Measurements from ENCODE around the gene TXNDC17.

Gene TXNDC17

DNA sequence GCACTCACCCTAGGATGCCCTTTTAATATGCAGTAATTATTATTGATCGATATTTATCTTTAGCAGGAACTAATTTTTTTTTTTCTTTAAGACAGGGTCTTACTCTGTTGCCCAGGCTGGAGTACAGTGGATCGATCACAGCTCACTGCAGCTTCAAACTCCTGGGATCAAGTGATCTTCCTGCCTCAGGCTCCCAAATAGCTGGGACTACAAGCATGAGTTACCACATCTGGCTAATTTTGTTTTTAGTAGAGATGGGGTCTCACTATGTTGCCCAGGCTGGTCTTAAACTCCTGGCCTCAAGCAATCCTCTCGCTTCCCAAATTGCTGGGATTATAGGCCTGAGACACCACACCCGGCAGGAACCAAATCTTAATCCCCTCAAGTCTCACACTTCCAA, 29.6 kb upstream of the TXNDC17 start:
- H3K4me3 ChIP-seq (ENCODE audit: low read depth, low read length): no peak overlapping the region
- TF ChIP-seq, protein P1, sequence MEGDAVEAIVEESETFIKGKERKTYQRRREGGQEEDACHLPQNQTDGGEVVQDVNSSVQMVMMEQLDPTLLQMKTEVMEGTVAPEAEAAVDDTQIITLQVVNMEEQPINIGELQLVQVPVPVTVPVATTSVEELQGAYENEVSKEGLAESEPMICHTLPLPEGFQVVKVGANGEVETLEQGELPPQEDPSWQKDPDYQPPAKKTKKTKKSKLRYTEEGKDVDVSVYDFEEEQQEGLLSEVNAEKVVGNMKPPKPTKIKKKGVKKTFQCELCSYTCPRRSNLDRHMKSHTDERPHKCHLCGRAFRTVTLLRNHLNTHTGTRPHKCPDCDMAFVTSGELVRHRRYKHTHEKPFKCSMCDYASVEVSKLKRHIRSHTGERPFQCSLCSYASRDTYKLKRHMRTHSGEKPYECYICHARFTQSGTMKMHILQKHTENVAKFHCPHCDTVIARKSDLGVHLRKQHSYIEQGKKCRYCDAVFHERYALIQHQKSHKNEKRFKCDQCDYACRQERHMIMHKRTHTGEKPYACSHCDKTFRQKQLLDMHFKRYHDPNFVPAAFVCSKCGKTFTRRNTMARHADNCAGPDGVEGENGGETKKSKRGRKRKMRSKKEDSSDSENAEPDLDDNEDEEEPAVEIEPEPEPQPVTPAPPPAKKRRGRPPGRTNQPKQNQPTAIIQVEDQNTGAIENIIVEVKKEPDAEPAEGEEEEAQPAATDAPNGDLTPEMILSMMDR (IDR thresholded peaks at IDR 0.05; ENCODE audit: insufficient read depth, low read depth, low read length, missing control alignments): no peak
- DNase-seq (ENCODE audit: low read depth): no peak

DNA sequence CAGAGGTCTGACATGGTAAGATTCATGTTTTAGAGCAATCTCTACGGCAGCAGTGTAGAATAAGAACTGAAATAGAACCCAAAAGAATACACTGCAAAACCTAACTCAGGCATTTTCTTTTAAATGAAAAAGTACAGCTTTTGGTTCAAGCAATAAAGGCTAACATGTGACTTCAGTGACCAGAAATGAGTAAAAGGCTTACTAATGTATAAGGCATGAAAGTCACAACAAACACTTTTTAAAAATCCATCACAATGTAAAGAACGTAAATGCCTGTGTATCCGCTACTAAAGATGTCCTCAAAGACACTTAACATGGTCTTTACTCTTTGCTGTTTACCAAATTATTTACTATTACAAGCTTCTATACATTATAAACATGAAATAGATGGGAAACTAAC, 16.9 kb upstream of the TXNDC17 start:
- no peak overlapping the region for H3K4me3 ChIP-seq (ENCODE audit: low read depth, low read length)
- DNase-seq (ENCODE audit: low read depth): no peak
- TF ChIP-seq, protein P1 (IDR thresholded peaks at IDR 0.05; ENCODE audit: insufficient read depth, low read depth, low read length, missing control alignments): no peak

DNA sequence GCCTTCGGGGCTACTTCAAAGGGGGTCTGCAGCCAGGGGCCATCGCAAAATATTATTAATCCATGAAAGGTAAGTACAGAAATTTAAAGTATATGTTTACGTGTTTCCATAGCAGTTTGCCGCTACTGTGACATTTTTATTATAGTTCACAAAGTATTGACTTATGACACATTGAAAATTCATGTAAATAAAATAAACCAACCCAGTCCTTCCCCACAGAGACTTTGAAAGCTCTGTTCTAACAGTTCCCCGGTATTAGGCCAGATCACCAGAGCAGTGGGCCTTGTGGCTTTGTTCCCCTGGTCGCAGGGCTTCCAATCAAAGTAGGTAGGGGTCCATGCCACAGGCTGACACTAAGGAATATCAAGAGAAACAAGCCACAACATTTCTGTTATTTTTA, 14.2 kb upstream of the TXNDC17 start:
- TF ChIP-seq, protein P1 (IDR thresholded peaks at IDR 0.05; ENCODE audit: insufficient read depth, low read depth, low read length, missing control alignments): no peak
- H3K4me3 ChIP-seq (ENCODE audit: low read depth, low read length): no peak overlapping the region
- DNase-seq (ENCODE audit: low read depth): no peak

DNA sequence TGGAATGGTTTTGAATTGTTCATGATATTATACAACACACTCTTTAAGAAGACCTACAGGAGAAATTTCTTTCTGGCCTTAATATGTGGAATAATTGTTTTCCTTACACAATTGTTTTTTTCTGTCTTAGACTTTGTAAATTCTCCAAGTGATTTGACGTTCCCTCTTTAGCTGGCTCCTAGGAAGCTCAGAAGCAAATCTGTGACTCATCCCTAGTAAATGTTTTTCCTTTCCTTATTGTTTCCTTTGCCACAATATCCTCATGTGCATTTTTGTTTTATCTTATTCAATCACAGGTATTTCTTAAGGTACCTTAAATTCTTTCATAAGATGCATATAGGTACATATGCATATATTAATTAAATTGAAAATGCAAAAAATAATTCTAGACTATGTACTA, 13.8 kb upstream of the TXNDC17 start:
- no peak overlapping the region for H3K4me3 ChIP-seq (ENCODE audit: low read depth, low read length)
- TF ChIP-seq, protein P1 (IDR thresholded peaks at IDR 0.05; ENCODE audit: insufficient read depth, low read depth, low read length, missing control alignments): no peak
- no peak for DNase-seq (ENCODE audit: low read depth)

DNA sequence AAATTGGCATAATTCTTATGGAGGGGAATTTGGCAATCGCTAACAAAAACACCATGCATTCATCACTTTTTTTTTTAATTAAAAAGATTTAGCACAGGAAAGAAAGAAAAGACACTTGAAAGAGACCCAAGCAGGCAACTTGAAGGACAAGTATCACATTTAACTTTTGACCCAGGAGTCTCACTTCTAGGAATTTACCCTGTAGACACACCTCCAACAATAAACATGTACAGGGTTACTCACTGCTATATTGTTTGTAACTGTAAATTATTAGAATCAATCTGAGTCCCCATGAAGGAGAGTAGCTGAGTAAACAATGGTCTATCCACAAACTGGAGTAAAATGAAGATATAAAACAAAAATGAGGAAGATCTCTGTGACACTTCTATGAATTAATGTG, 10.5 kb upstream of the TXNDC17 start:
- no peak for DNase-seq (ENCODE audit: low read depth)
- TF ChIP-seq, protein P1 (IDR thresholded peaks at IDR 0.05; ENCODE audit: insufficient read depth, low read depth, low read length, missing control alignments): no peak
- no peak overlapping the region for H3K4me3 ChIP-seq (ENCODE audit: low read depth, low read length)

DNA sequence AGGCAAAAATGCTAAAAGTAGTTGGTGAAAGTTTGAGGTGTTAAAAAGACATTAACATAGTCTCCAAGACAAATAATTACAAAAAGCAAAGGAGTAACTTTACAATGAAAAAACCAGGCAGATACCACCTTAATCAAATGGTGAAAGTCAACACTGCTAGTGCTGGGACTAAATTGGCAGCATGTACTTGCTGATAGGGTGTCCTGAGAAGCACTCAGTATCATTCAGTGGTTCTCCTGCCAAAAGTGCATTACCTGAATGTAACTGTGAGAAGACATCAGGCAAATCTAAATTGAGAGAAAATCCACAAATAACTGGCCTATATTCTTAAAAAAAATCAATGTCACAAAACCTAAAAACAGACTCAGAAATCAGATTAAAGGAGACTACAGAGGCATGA, 8.3 kb upstream of the TXNDC17 start:
- TF ChIP-seq, protein P1 (IDR thresholded peaks at IDR 0.05; ENCODE audit: insufficient read depth, low read depth, low read length, missing control alignments): no peak
- H3K4me3 ChIP-seq (ENCODE audit: low read depth, low read length): no peak overlapping the region
- DNase-seq (ENCODE audit: low read depth): no peak

DNA sequence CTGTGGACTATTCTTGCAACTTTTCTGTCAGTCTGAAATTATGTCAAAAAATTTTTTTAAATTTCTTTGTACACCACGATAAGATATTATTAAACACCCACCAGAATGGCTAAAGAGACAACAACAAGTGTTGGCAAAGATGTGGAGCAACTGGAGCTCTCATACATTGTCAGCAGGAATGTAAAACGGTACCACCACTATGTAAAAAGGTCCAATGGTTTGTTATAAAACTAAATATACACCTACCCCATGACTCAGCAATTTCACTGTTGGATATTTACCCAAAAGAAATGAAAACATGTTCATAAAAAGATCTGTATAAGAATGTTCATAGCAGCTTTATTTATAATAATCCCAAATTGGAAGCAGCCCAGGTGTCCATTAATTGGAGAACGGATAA, 7.6 kb upstream of the TXNDC17 start:
- TF ChIP-seq, protein P1 (IDR thresholded peaks at IDR 0.05; ENCODE audit: insufficient read depth, low read depth, low read length, missing control alignments): no peak
- no peak overlapping the region for H3K4me3 ChIP-seq (ENCODE audit: low read depth, low read length)
- no peak for DNase-seq (ENCODE audit: low read depth)

Data from GM12865 (cell line).